Mesendoderm (in vitro differentiated cells): ENCODE measurements around the gene KLHL26.
"Not testable (repeated sequence)": the region's sequence is repeated elsewhere in the genome, so short reads cannot be mapped to it uniquely, and the experiment has no call there.

ENCODE experiments used
- DNase-seq: peaks from one replicate; pipeline ENCODE4 v3.0.0; 2013
- H2AK5ac ChIP-seq: 2 replicates; pipeline ENCODE4 v1.6.1; 2013; ENCODE audit warnings: low read length, inconsistent platforms
- H2BK120ac ChIP-seq: 2 replicates; pipeline ENCODE4 v1.6.1; 2013; ENCODE audit warnings: low read depth, mild to moderate bottlenecking, low read length, moderate library complexity, mixed read lengths
- H2BK15ac ChIP-seq: replicated peaks from 2 replicates; pipeline ENCODE4 v1.6.1; 2013; ENCODE audit warnings: low read depth, mild to moderate bottlenecking, moderate library complexity
- H2BK5ac ChIP-seq: 2 replicates; pipeline ENCODE4 v1.6.1; 2013; ENCODE audit warnings: low read length, inconsistent platforms
- H3K18ac ChIP-seq: 2 replicates; pipeline ENCODE4 v1.6.1; 2013; ENCODE audit warnings: mild to moderate bottlenecking, low read length, mixed read lengths
- H3K23ac ChIP-seq: one replicate; pipeline ENCODE4 v1.6.1; 2013; ENCODE audit warnings: low read length
- H3K27ac ChIP-seq: 2 replicates; pipeline ENCODE4 v1.5.1; 2013; ENCODE audit warnings: low read depth, mild to moderate bottlenecking, inconsistent platforms, low read length, moderate library complexity
- H3K27me3 ChIP-seq: 2 replicates; pipeline ENCODE4 v1.6.1; 2013; ENCODE audit warnings: low read length, control low read depth, mild to moderate bottlenecking, inconsistent platforms; ENCODE audit not compliant: insufficient read depth, poor library complexity
- H3K36me3 ChIP-seq: 2 replicates; pipeline ENCODE4 v1.6.1; 2013; ENCODE audit warnings: low read length, inconsistent platforms; ENCODE audit not compliant: control insufficient read depth, insufficient read depth
- H3K4ac ChIP-seq: one replicate; pipeline ENCODE4 v1.6.1; 2013; ENCODE audit warnings: low read depth, mild to moderate bottlenecking, low read length, moderate library complexity
- H3K4me1 ChIP-seq: 2 replicates; pipeline ENCODE4 v1.6.1; 2013; ENCODE audit warnings: low read depth, low read length, inconsistent platforms; ENCODE audit not compliant: control insufficient read depth
- H3K4me2 ChIP-seq: 2 replicates; pipeline ENCODE4 v1.6.1; 2013; ENCODE audit warnings: low read length
- H3K4me3 ChIP-seq: 2 replicates; pipeline ENCODE4 v1.5.1; 2013; ENCODE audit warnings: mild to moderate bottlenecking, low read length
- H3K56ac ChIP-seq: one replicate; pipeline ENCODE4 v1.6.1; 2013; ENCODE audit warnings: low read length
- H3K79me1 ChIP-seq: 2 replicates; pipeline ENCODE4 v1.6.1; 2013; ENCODE audit warnings: low read length, inconsistent platforms
- H3K79me2 ChIP-seq: 2 replicates; pipeline ENCODE4 v1.6.1; 2013; ENCODE audit warnings: mild to moderate bottlenecking, low read length; ENCODE audit not compliant: control insufficient read depth, insufficient read depth
- H3K9ac ChIP-seq: 2 replicates; pipeline ENCODE4 v1.6.1; 2013; ENCODE audit warnings: low read length, inconsistent platforms
- H4K5ac ChIP-seq: one replicate; pipeline ENCODE4 v1.6.1; 2013; ENCODE audit warnings: low read length
- H4K8ac ChIP-seq: one replicate; pipeline ENCODE4 v1.6.1; 2013; ENCODE audit warnings: low read depth, mild to moderate bottlenecking, control low read depth, low read length, moderate library complexity
- WGBS: extraction: QIAGEN DNeasy Blood & Tissue Kit; methylation state at CpG from one replicate; pipeline ENCODE4 v1.1.7; 2013; ENCODE audit warnings: low lambda C conversion rate, missing lambda C conversion rate; ENCODE audit not compliant: insufficient coverage; ENCODE audit errors: extremely low coverage; 5-methylcytosine and 5-hydroxymethylcytosine counted together

The KLHL26 gene

DNA sequence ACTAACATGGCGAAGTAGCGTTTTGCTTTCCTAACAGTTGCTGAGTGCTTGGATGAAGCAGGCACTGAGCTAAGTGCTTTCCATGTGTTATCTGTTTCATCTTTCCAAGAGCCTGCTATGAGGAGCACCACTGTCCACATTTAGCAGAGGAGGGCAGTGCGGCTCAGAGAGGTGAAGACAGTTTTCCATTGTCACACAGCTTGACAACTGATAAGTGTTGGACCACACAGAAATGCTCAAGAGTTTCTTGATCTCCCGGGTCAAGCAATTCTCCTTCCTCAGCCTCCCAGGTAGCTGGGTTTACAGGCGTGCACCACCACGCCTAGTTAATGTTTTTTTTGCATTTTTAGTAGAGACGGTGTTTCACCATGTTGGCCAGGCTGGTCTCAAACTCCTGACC lies 39.9 kb downstream of the KLHL26 start:
- H2AK5ac ChIP-seq = no peak overlapping the region
- no peak for DNase-seq
- H3K4me3 ChIP-seq = no peak overlapping the region
- no peak overlapping the region for H3K27ac ChIP-seq
- H4K5ac ChIP-seq = no peak overlapping the region
- no peak overlapping the region for H3K23ac ChIP-seq
- no peak overlapping the region for H2BK5ac ChIP-seq
- no peak overlapping the region for H3K56ac ChIP-seq
- H2BK120ac ChIP-seq = no peak overlapping the region
- no peak overlapping the region for H3K9ac ChIP-seq
- no CpG with 5 or more reads among the region's 7 CpGs for whole genome bisulfite sequencing
- no peak overlapping the region for H2BK15ac ChIP-seq
- no peaks in the 10 kb centered on the region for H3K79me2 ChIP-seq
- H3K4me1 ChIP-seq = peaks cover 2% of the 10 kb centered on the region
- H3K36me3 ChIP-seq = no peaks in the 10 kb centered on the region
- H3K4me2 ChIP-seq = no peak overlapping the region
- no peak overlapping the region for H3K18ac ChIP-seq
- H3K79me1 ChIP-seq = no peaks in the 10 kb centered on the region
- H3K27me3 ChIP-seq = no peaks in the 10 kb centered on the region
- H4K8ac ChIP-seq = no peak overlapping the region
- H3K4ac ChIP-seq = no peak overlapping the region

DNA sequence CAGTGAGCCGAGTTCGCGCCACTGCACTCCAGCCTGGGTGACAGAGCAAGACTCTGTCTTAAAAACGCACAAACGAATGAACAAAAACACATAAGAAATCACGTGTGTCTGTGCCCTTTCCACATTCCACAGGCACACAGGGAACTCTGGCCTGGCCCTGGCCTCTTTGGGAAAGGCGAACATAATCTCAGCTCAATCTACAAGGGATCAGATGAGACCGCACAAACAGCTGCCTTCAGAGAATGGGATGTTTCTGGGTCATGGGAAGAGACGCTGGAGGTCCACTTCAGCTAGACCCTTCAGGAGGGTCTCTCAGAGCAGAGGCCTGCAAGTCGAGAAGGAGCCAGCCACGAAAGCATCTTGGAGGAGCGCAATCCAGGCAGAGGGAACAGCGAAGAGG lies 40.3 kb downstream of the KLHL26 start:
- Histone ChIP-seq H3K23ac (no peak overlapping the region), H3K9ac (no peak overlapping the region), H2BK5ac (no peak overlapping the region), H4K8ac (no peak overlapping the region), H3K79me2 (no peaks in the 10 kb centered on the region), H2BK15ac (no peak overlapping the region), H4K5ac (no peak overlapping the region), H3K56ac (peak overlapping the region; percentile 1), H2BK120ac (no peak overlapping the region), H3K18ac (no peak overlapping the region), H3K4me3 (no peak overlapping the region), H3K27ac (no peak overlapping the region), H2AK5ac (no peak overlapping the region), H3K4ac (peak overlapping the region; percentile 8), H3K27me3 (no peaks in the 10 kb centered on the region), H3K4me1 (peaks cover 2% of the 10 kb centered on the region), H3K4me2 (no peak overlapping the region), H3K79me1 (no peaks in the 10 kb centered on the region), H3K36me3 (no peaks in the 10 kb centered on the region)
- WGBS = no CpG with 5 or more reads among the region's 13 CpGs
- DNase-seq = no peak

DNA sequence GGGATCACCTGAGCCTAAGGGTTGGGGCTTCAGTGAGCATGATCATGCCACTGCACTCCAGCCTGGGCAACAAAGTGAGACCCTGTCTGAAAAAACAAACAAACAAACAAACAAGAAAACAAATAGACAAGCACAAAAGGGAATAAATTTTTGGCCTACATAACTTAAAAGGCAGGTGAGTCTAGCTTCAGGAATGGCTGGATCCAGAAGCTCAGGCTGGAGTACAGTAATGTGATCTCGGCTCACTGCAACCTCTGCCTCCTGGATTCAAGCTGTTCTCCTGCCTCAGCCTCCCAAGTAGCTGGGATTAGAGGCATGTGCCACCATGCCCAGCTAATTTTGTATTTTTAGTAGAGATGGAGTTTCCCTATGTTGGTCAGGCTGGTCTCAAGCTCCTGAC lies 43.3 kb downstream of the KLHL26 start:
- not testable (repeated sequence) for H3K18ac ChIP-seq, H2BK5ac ChIP-seq, H3K4ac ChIP-seq, H3K4me3 ChIP-seq, H3K4me2 ChIP-seq, DNase-seq, H3K36me3 ChIP-seq, H4K5ac ChIP-seq, H3K23ac ChIP-seq, H3K79me1 ChIP-seq, H3K56ac ChIP-seq, H3K79me2 ChIP-seq, H3K27ac ChIP-seq, H2BK15ac ChIP-seq, H3K4me1 ChIP-seq, H2AK5ac ChIP-seq, H3K27me3 ChIP-seq, H2BK120ac ChIP-seq, H3K9ac ChIP-seq, H4K8ac ChIP-seq
- WGBS = no CpG with 5 or more reads among the region's 1 CpG

DNA sequence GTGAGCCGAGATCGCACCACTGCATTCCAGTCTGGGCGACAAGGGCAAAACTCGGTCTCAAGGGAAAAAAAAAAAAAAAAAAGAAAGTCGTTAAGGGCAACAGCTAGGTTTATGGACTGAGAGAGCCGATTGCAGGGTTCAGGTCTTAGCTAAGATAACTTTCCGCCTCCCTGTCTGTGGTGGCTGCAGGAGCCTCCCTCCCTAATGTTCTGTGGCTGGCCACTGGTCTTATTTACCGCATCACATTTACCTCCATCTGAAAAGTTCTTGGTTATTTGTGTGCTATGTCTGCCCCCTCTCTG lies 45.9 kb downstream of the KLHL26 start:
- peak overlapping the region; percentile 93 for H3K56ac ChIP-seq
- peaks cover 4% of the 10 kb centered on the region for H3K79me2 ChIP-seq
- peak overlapping the region; percentile 86 for H3K9ac ChIP-seq
- no peak overlapping the region for H2BK5ac ChIP-seq
- H3K23ac ChIP-seq = no peak overlapping the region
- DNase-seq = no peak
- H3K4me3 ChIP-seq = no peak overlapping the region
- peak overlapping the region; percentile 94 for H3K4ac ChIP-seq
- H3K18ac ChIP-seq = peak overlapping the region; percentile 96
- H2BK15ac ChIP-seq = no peak overlapping the region
- H3K27me3 ChIP-seq = no peaks in the 10 kb centered on the region
- no peak overlapping the region for H2AK5ac ChIP-seq
- H3K4me1 ChIP-seq = peaks cover 2% of the 10 kb centered on the region
- H3K36me3 ChIP-seq = no peaks in the 10 kb centered on the region
- no peak overlapping the region for H3K27ac ChIP-seq
- peaks cover 6% of the 10 kb centered on the region for H3K79me1 ChIP-seq
- H2BK120ac ChIP-seq = no peak overlapping the region
- WGBS = no CpG with 5 or more reads among the region's 8 CpGs
- peak overlapping the region; percentile 97 for H4K8ac ChIP-seq
- no peak overlapping the region for H3K4me2 ChIP-seq
- peak overlapping the region; percentile 44 for H4K5ac ChIP-seq

DNA sequence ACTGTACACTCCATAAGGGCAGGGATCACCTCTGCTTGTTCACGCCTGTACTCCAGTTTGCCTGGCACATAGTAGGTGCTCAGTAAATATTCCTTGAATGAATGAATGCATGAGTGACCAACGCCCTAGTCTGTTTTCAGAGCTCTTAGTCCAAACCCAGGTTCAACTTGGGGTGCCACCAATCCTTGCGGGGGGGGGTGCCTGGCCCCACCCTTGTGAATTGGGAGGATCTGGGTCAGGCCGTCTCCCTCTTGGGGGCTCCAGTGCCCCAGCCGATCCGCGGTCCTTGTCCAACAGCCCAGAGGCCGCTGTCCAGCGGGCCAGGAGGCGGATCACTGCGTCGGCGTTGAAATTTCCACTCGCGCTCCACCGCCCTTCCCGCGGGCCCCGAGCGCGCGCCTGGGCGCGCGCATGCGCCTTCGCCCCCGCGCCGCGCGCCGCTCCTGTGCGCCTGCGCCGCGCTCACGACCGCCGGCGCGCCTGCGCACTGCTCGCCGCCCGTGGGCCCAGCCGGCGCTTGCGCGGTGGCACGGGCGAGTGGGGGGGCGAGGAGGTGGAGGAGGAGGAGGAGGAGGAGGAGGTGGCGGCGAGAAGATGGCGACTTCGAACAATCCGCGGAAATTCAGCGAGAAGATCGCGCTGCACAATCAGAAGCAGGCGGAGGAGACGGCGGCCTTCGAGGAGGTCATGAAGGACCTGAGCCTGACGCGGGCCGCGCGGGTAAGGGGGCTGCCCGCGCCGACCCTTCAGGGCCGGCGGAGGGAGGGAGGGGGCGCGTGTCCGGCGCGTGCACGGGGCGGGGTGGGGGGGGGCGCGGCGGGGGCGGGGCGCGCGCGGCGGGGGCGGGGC lies 46.5 kb downstream of the KLHL26 start, which contains the start of gene CRTC1:
TSS of gene CRTC1 (plus strand) at position 572 of the 849 bp plus-strand sequence. CDS start at position 595, 23 bp downstream.
- Histone ChIP-seq H3K79me2 (peaks cover 4% of the 10 kb centered on the region), H3K4ac (peak within 1 kb of the TSS; percentile 94), H4K8ac (peak within 1 kb of the TSS; percentile 97), H3K18ac (peak within 1 kb of the TSS; percentile 96), H2BK5ac (no peak within 1 kb of the TSS), H3K27ac (no peak within 1 kb of the TSS), H2AK5ac (no peak within 1 kb of the TSS), H3K4me2 (peak within 1 kb of the TSS; percentile 79), H3K23ac (no peak within 1 kb of the TSS), H2BK120ac (no peak within 1 kb of the TSS), H3K4me1 (no peaks in the 10 kb centered on the region), H3K27me3 (no peaks in the 10 kb centered on the region), H3K36me3 (no peaks in the 10 kb centered on the region), H3K9ac (peak within 1 kb of the TSS; percentile 86), H3K56ac (peak within 1 kb of the TSS; percentile 97), H3K4me3 (peak within 1 kb of the TSS; percentile 83), H2BK15ac (no peak within 1 kb of the TSS), H4K5ac (peak within 1 kb of the TSS; percentile 44), H3K79me1 (peaks cover 6% of the 10 kb centered on the region)
- peak; percentile 85 for DNase-seq
- no CpG with 5 or more reads among the region's 93 CpGs for WGBS
